Naive thymus-derived CD4-positive, alpha-beta T cell (primary cell): ENCODE results near the gene KLHL6. TPM values are rescaled to one million over a fixed set of nuclear protein-coding genes. Genes with fewer than 3 reads are reported as not detected.
"Not testable (repeated sequence)": the region's sequence is repeated elsewhere in the genome, so short reads cannot be mapped to it uniquely, and the experiment has no call there.

ENCODE experiments used
- ATAC-seq: fragments of 150-1000 bp; cut with Tn5 transposase; 2 replicates; pipeline ENCODE4 v1.10.0; 2021; ENCODE audit warnings: mild to moderate bottlenecking, moderate library complexity
- CTCF ChIA-PET: fragments of 350-600 bp; sonication (Branson Sonifier 250); formaldehyde crosslinking; loops from one replicate; lab custom pipeline; 2021; ENCODE audit warnings: antibody characterized with exemption; lab: Charles Lee
- POLR2A ChIA-PET: fragments of 350-600 bp; sonication (Branson Sonifier 250); formaldehyde crosslinking; loops from one replicate; lab custom pipeline; 2021; ENCODE audit warnings: antibody characterized with exemption, inconsistent platforms; lab: Charles Lee
- DNase-seq, 9 donors: peaks; one replicate each; pipeline versions ENCODE4 v3.0.0 to v3.0.0-alpha.2; 2020 to 2022; ENCODE audit warnings: mixed read lengths in 1 of 9
- H3K27ac ChIP-seq: one replicate; pipeline ENCODE4 v1.7.0; 2013; ENCODE audit warnings: mild to moderate bottlenecking, low read depth, low read length, moderate library complexity
- H3K27me3 ChIP-seq, 2 donors: one replicate each; pipeline ENCODE4 v1.7.0; 2013; ENCODE audit warnings: low read length in 2 of 2, mild to moderate bottlenecking in 2 of 2, moderate library complexity in 2 of 2; ENCODE audit not compliant: control insufficient read depth in 2 of 2, insufficient read depth in 2 of 2
- H3K36me3 ChIP-seq, 3 experiments: 1 replicate in 2 of 3; 2 replicates in 1 of 3; pipeline ENCODE4 v1.7.0; 2013; ENCODE audit warnings: low read length in 3 of 3, mild to moderate bottlenecking in 3 of 3, moderate library complexity in 1 of 3; ENCODE audit not compliant: insufficient read depth in 3 of 3, control insufficient read depth in 2 of 3
- H3K4me1 ChIP-seq, 2 donors: one replicate each; pipeline ENCODE4 v1.7.0; 2013; ENCODE audit warnings: low read length in 2 of 2, mild to moderate bottlenecking in 2 of 2, moderate library complexity in 1 of 2; ENCODE audit not compliant: control insufficient read depth in 2 of 2, insufficient read depth in 2 of 2
- H3K4me3 ChIP-seq: 2 replicates; pipeline ENCODE4 v1.7.0; 2013; ENCODE audit warnings: mild to moderate bottlenecking, low read length
- H3K9me3 ChIP-seq, 3 experiments: 1 replicate in 2 of 3; 2 replicates in 1 of 3; pipeline ENCODE4 v1.7.0; 2013; ENCODE audit warnings: low read length in 3 of 3; ENCODE audit not compliant: control insufficient read depth in 2 of 3
- H3K27ac Mint-ChIP-seq, 9 donors: one replicate each; pipeline ENCODE4 v1.8.0; 2020 to 2022; ENCODE audit warnings: mixed read lengths in 9 of 9, mild to moderate bottlenecking in 8 of 9, moderate library complexity in 5 of 9, inconsistent platforms in 2 of 9
- H3K27me3 Mint-ChIP-seq, 5 donors: one replicate each; pipeline ENCODE4 v1.8.0; 2021 to 2022; ENCODE audit warnings: mixed read lengths in 5 of 5, mild to moderate bottlenecking in 1 of 5
- H3K36me3 Mint-ChIP-seq, 5 donors: one replicate each; pipeline ENCODE4 v1.8.0; 2020 to 2022; ENCODE audit warnings: mixed read lengths in 5 of 5, mild to moderate bottlenecking in 3 of 5, inconsistent platforms in 1 of 5
- H3K4me1 Mint-ChIP-seq, 7 donors: one replicate each; pipeline ENCODE4 v1.8.0; 2020 to 2022; ENCODE audit warnings: mixed read lengths in 7 of 7, mild to moderate bottlenecking in 3 of 7, inconsistent platforms in 1 of 7
- H3K4me3 Mint-ChIP-seq, 10 donors: one replicate each; pipeline ENCODE4 v1.8.0; 2020 to 2022; ENCODE audit warnings: mild to moderate bottlenecking in 10 of 10, mixed read lengths in 10 of 10, moderate library complexity in 6 of 10, inconsistent platforms in 2 of 10
- H3K9me3 Mint-ChIP-seq, 11 donors: one replicate each; pipeline ENCODE4 v1.8.0; 2020 to 2022; ENCODE audit warnings: mixed read lengths in 11 of 11, mild to moderate bottlenecking in 4 of 11, inconsistent platforms in 1 of 11, moderate library complexity in 1 of 11
- intact Hi-C, 2 donors: fragments of 100-400 bp; cut with micrococcal nuclease; formaldehyde crosslinking; loops; one replicate each; pipeline ENCODE4 v1.15.1; 2023
- polyA plus RNA-seq, 2 donors: library from polyadenylated mRNA; unstranded; fragments of 300-500 nt; fragmentation: Illumina TruSeq; gene quantifications; one replicate each; pipeline ENCODE4 v1.2.3, GENCODE V29; 2021
- total RNA-seq, 6 experiments: library from RNA in 5 of 6; stranded (reverse) in 5 of 6; gene quantifications; 1 replicate in 5 of 6; 2 replicates in 1 of 6; pipeline ENCODE4 v1.2.3 and lab custom pipeline; 2021 to 2026

Gene KLHL6
- total and polyA plus RNA-seq, 7 experiments from 2014 or later = 25.8 to 72.9 (median 38.7) TPM

DNA sequence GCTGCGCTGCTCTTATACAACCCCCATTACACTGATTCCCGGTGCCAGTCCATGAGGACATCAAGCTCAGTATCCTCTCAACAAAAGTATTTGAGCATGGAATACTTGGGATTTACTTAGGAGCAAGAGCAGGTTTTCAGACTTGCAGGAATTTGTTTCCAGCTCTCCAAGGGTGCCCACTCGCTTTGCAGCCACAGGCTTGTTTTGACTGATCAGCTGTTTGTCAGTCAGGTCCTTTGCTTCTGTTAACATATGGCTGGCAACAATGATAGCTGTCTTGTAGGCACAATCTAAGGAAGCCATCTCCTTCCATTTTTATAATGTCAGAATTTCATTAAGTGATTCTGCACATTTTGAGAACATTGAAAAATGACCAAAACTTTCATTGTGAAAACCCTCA lies 88.9 kb downstream of the KLHL6 start:
- Mint-ChIP-seq H3K9me3 (no peaks in the 10 kb centered on the region), H3K27ac (no peak overlapping the region)
- no peaks in the 10 kb centered on the region for H3K36me3 ChIP-seq

DNA sequence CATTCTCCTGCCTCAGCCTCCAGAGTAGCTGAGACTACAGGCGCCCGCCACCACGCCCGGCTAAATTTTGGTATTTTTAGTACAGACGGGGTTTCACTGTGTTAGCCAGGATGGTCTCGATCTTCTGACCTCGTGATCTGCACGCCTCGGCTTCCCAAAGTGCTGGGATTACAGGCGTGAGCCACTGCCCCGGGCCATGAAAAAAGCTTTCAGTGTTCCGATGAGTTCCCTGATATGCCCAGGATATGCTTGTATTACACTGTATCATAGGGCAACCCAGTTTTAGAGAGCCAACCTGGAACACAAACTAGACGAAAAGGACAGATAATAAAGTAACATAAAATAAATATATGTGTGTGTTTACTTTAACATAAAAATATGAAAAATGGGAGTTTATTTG lies 89.8 kb downstream of the KLHL6 start:
- H3K27me3 ChIP-seq, H3K9me3 ChIP-seq, H3K27ac Mint-ChIP-seq, H3K4me3 Mint-ChIP-seq, H3K36me3 ChIP-seq, H3K27me3 Mint-ChIP-seq, H3K36me3 Mint-ChIP-seq, POLR2A ChIA-PET, H3K4me3 ChIP-seq, H3K27ac ChIP-seq, H3K9me3 Mint-ChIP-seq, H3K4me1 ChIP-seq, ATAC-seq, DNase-seq: not testable (repeated sequence)
- intact Hi-C loops = loop anchor here in 1 of 2 donors (5.0 kb wide), 1 partner anchor 343 kb away; no protein-coding TSS in a partner anchor
- CTCF ChIA-PET = interaction anchor here (0.6 kb wide), 1 partner anchor 129 kb away, joined by 4 read pairs; no protein-coding TSS in a partner anchor
- H3K4me1 Mint-ChIP-seq = peaks cover 2 to 18% (median 5%) of the 10 kb centered on the region in 7 donors

More for the DNA sequence above, 88.9 kb downstream of the KLHL6 start:
- H3K4me1 ChIP-seq = peaks cover 0 to 5% of the 10 kb centered on the region in 2 donors
- H3K9me3 ChIP-seq = no peaks in the 10 kb centered on the region
- intact Hi-C loops = loop anchor here in 1 of 2 donors (5.0 kb wide), 1 partner anchor 344 kb away; no protein-coding TSS in a partner anchor
- H3K27me3 ChIP-seq = no peaks in the 10 kb centered on the region
- H3K27ac ChIP-seq = no peak overlapping the region
- no peak overlapping the region for H3K4me3 ChIP-seq
- peaks cover 2 to 18% (median 5%) of the 10 kb centered on the region in 7 donors for H3K4me1 Mint-ChIP-seq
- H3K4me3 Mint-ChIP-seq = no peak overlapping the region
- H3K36me3 Mint-ChIP-seq = no peaks in the 10 kb centered on the region
- no peak for ATAC-seq
- no peak for DNase-seq
- CTCF ChIA-PET = interaction anchor here (0.6 to 1.0 kb wide), 2 partner anchors 94 to 314 kb away, joined by 3 to 6 read pairs; no protein-coding TSS in a partner anchor
- H3K27me3 Mint-ChIP-seq = peaks cover 0 to 9% (median 0%) of the 10 kb centered on the region in 5 donors
- POLR2A ChIA-PET = no interaction called here

DNA sequence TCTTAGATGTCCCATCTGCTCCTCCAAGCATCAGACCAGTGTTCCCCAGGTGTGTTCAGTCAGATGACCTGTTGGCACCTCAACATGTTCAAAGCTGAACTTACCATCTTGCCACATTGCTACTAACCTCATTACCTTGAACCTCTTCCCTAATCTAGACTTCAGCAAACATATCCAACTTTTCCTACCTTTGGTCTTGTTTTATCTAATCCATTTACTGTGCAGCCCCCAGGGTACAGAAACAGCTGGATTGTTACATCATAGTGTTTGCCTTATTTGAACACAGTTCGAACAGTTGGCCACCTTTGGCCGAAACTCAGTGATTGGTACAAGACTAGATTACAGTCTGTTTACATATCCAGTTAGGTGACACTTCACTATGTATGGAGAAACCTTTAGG lies 91.0 kb downstream of the KLHL6 start:
- ATAC-seq (no peak), DNase-seq (no peak)
- CTCF ChIA-PET = no interaction called here
- Histone ChIP-seq H3K4me1 (peaks cover 0 to 1% of the 10 kb centered on the region in 2 donors), H3K9me3 (no peaks in the 10 kb centered on the region), H3K4me3 (no peak overlapping the region), H3K27ac (no peak overlapping the region), H3K36me3 (no peaks in the 10 kb centered on the region), H3K27me3 (no peaks in the 10 kb centered on the region)
- Mint-ChIP-seq H3K27me3 (peaks cover 0 to 9% (median 0%) of the 10 kb centered on the region in 5 donors), H3K36me3 (peaks cover 0 to 4% (median 0%) of the 10 kb centered on the region in 5 donors), H3K27ac (no peak overlapping the region), H3K4me1 (peaks cover 1 to 12% (median 4%) of the 10 kb centered on the region in 7 donors), H3K9me3 (peaks cover 0 to 5% (median 0%) of the 10 kb centered on the region in 11 donors), H3K4me3 (no peak overlapping the region)
- POLR2A ChIA-PET = no interaction called here
- intact Hi-C loops = no loop called here

DNA sequence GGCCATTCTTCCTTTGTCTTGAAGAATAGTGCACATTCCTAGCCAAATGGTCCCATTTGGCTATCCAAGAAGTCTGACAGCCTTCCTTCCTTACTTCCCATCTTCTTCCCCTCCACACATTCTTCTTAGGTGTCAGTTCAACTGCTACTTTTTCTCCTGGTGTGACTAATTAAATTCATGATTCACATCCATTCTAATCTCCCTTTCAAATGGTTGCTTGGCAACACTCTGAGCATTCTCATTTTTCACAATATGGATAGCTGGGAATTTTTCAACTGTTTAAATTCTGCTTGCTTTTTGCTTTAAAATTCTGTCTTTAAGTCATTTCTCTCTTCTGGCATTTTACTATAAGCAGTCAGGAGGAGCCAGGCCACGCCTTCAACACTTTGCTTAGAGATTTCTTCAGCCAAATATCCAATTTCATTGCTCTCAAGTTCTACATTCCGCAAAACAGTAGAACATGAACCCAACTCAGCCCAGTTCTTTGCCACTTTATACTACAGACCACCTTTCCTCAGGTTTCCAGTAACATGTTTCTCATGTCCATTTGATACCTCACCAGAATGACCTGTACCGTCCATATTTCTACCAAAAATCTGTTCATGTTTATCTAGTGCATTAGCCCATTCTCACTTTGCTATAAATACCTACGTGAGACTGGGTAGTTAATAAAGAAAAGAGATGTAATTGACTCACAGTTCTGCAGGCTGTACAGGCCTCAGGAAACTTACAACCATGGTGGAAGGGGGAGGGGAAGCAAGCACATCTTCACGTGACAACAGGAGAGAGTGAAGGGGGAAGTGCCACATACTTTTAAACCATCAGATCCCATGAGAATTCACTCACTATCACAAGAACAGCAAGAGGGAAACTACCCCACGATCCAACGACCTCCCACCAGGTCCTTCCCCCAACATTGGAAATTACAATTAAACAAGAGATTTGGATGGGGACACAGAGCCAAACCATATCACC lies 95.1 kb downstream of the KLHL6 start:
- Mint-ChIP-seq H3K27ac (no peak overlapping the region), H3K4me3 (no peak overlapping the region), H3K27me3 (peaks cover 0 to 9% (median 0%) of the 10 kb centered on the region in 5 donors), H3K9me3 (peaks cover 0 to 5% (median 0%) of the 10 kb centered on the region in 11 donors), H3K4me1 (no peaks in the 10 kb centered on the region), H3K36me3 (peaks cover 0 to 8% (median 0%) of the 10 kb centered on the region in 5 donors)
- no peaks in the 10 kb centered on the region for H3K36me3 ChIP-seq
- DNase-seq = no peak
- no peaks in the 10 kb centered on the region for H3K4me1 ChIP-seq
- CTCF ChIA-PET = no interaction called here
- ATAC-seq = no peak
- intact Hi-C loops = no loop called here
- no peaks in the 10 kb centered on the region for H3K9me3 ChIP-seq
- no peak overlapping the region for H3K4me3 ChIP-seq
- no peak overlapping the region for H3K27ac ChIP-seq
- H3K27me3 ChIP-seq = no peaks in the 10 kb centered on the region
- POLR2A ChIA-PET = no interaction called here

DNA sequence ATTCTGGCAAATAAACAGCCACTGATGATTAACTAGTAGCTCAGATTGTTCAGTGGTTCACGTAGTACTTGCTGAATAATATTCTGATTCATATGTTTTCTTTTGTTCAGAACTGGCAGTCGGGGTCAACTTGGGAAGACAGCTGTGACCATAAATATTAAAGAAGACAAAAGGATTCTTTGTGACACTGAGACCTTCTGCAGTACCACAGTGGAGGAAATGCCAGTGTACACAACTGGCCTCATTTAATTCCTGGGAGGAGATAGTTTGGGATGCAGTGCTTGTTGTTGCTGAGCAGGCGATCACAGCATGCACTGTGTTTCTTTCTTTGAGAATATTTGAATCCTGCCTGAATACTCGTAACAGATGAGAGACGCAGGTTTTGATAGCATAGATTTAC lies 100.4 kb downstream of the KLHL6 start:
- Histone ChIP-seq H3K9me3 (no peaks in the 10 kb centered on the region), H3K27me3 (no peaks in the 10 kb centered on the region), H3K4me1 (no peaks in the 10 kb centered on the region), H3K36me3 (no peaks in the 10 kb centered on the region), H3K4me3 (no peak overlapping the region), H3K27ac (no peak overlapping the region)
- no peak overlapping the region for H3K4me3 Mint-ChIP-seq
- peaks cover 0 to under 1% (median 0%) of the 10 kb centered on the region in 7 donors for H3K4me1 Mint-ChIP-seq
- CTCF ChIA-PET = no interaction called here
- DNase-seq (no peak), ATAC-seq (no peak)
- no peaks in the 10 kb centered on the region for H3K27me3 Mint-ChIP-seq
- H3K9me3 Mint-ChIP-seq = peaks cover 0 to 2% (median 0%) of the 10 kb centered on the region in 11 donors
- intact Hi-C loops = no loop called here
- POLR2A ChIA-PET = interaction anchor here (0.9 kb wide), 1 partner anchor 15 kb away, joined by 3 read pairs; no protein-coding TSS in a partner anchor
- H3K36me3 Mint-ChIP-seq = peaks cover 0 to 15% (median 10%) of the 10 kb centered on the region in 5 donors
- no peak overlapping the region for H3K27ac Mint-ChIP-seq

DNA sequence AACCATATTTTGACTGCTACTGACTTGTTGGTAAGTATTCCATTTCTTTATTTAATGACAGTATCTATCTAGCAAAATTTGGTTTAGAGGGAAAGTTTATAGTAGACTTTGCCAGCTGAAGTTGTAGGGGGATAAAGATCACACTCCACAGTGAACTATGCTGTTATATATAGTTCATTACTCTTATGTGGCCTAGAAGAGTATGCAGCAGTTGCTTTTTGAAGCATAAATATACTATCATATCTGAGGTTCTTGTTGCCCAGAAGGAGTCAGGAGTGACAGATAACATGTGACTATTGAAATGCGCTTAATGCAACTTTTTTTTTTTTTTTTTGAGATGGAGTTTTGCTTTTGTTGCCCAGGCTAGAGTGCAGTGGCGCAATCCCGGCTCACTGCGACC lies 101.4 kb downstream of the KLHL6 start:
- no peak for DNase-seq
- Histone ChIP-seq H3K27me3 (no peaks in the 10 kb centered on the region), H3K9me3 (no peaks in the 10 kb centered on the region), H3K4me1 (no peaks in the 10 kb centered on the region), H3K36me3 (no peaks in the 10 kb centered on the region), H3K27ac (no peak overlapping the region), H3K4me3 (no peak overlapping the region)
- Mint-ChIP-seq H3K27me3 (no peaks in the 10 kb centered on the region), H3K4me3 (no peak overlapping the region), H3K4me1 (peaks cover 0 to 6% (median under 1%) of the 10 kb centered on the region in 7 donors), H3K27ac (no peak overlapping the region), H3K36me3 (peaks cover 0 to 15% (median 10%) of the 10 kb centered on the region in 5 donors), H3K9me3 (no peaks in the 10 kb centered on the region)
- intact Hi-C loops = no loop called here
- POLR2A ChIA-PET = interaction anchor here (0.6 to 0.7 kb wide), 2 partner anchors 8 to 719 kb away, joined by 3 to 5 read pairs; no protein-coding TSS in a partner anchor
- ATAC-seq = no peak
- CTCF ChIA-PET = interaction anchor here (0.5 kb wide), 1 partner anchor 293 kb away, joined by 5 read pairs; no protein-coding TSS in a partner anchor
